ENCODE data around the gene RAB11FIP2. TPM values are rescaled to one million over a fixed set of nuclear protein-coding genes. Genes with fewer than 3 reads are reported as not detected.

Gene RAB11FIP2
- total RNA-seq, 2 experiments from 2014 or later = 9.7 to 12.5 TPM

- Mint-ChIP-seq H3K27me3 (no peaks in the 10 kb centered on the region), H3K36me3 (ENCODE audit: low read depth) (peaks cover 43% of the 10 kb centered on the region), H3K9me3 (ENCODE audit: low read depth) (no peaks in the 10 kb centered on the region), H3K4me3 (no peak overlapping the region), H3K4me1 (peaks cover 9% of the 10 kb centered on the region), H3K27ac (peak overlapping the region; percentile 83)
- intact Hi-C loops (cut with DNase I, micrococcal nuclease) = loop anchor here in 1 of 2 experiments (2.0 kb wide), 1 partner anchor 44 kb away; the partner anchor contains the start of gene RAB11FIP2
- POLR2A ChIA-PET = no interaction called here
- DNase-seq (peak; percentile 55), ATAC-seq (peak; percentile 97)
- CTCF ChIA-PET = no interaction called here
Observed at GRCh38 chr10:118002581-118002980, 44.2 kb downstream of the RAB11FIP2 start.

GRCh38 chr10:117997673-117998072, 49.1 kb downstream of the RAB11FIP2 start:
- Mint-ChIP-seq H3K36me3 (ENCODE audit: low read depth) (peaks cover 30% of the 10 kb centered on the region), H3K9me3 (ENCODE audit: low read depth) (no peaks in the 10 kb centered on the region), H3K27ac (no peak overlapping the region), H3K27me3 (no peaks in the 10 kb centered on the region), H3K4me1 (peaks cover 5% of the 10 kb centered on the region), H3K4me3 (no peak overlapping the region)
- ChIA-PET POLR2A (no interaction called here), CTCF (no interaction called here)
- DNase-seq (no peak), ATAC-seq (no peak)
- intact Hi-C loops (cut with DNase I, micrococcal nuclease) = no loop called here

- ATAC-seq = no peak
- ChIA-PET CTCF (no interaction called here), POLR2A (no interaction called here)
- H3K27me3 Mint-ChIP-seq = no peaks in the 10 kb centered on the region
- no peak for DNase-seq
- intact Hi-C loops (cut with DNase I, micrococcal nuclease) = no loop called here
- H3K4me3 Mint-ChIP-seq = no peak overlapping the region
- H3K27ac Mint-ChIP-seq = no peak overlapping the region
- H3K9me3 Mint-ChIP-seq (ENCODE audit: low read depth) = no peaks in the 10 kb centered on the region
- H3K4me1 Mint-ChIP-seq = no peaks in the 10 kb centered on the region
- peaks cover 27% of the 10 kb centered on the region for H3K36me3 Mint-ChIP-seq (ENCODE audit: low read depth)
Observed at GRCh38 chr10:117996709-117997108, 50.0 kb downstream of the RAB11FIP2 start.

GRCh38 chr10:117994771-117995170, 52.0 kb downstream of the RAB11FIP2 start:
- no peak for ATAC-seq

GRCh38 chr10:117993166-117993565, 53.6 kb downstream of the RAB11FIP2 start:
- intact Hi-C loops (cut with DNase I, micrococcal nuclease) = no loop called here
- Mint-ChIP-seq H3K4me3 (no peak overlapping the region), H3K27me3 (no peaks in the 10 kb centered on the region), H3K36me3 (ENCODE audit: low read depth) (peaks cover 9% of the 10 kb centered on the region), H3K4me1 (no peaks in the 10 kb centered on the region), H3K9me3 (ENCODE audit: low read depth) (peaks cover 1% of the 10 kb centered on the region), H3K27ac (no peak overlapping the region)
- ATAC-seq (no peak), DNase-seq (no peak)
- ChIA-PET POLR2A (no interaction called here), CTCF (no interaction called here)

More at GRCh38 chr10:117994771-117995170, 52.0 kb downstream of the RAB11FIP2 start:
- peaks cover 18% of the 10 kb centered on the region for H3K36me3 Mint-ChIP-seq (ENCODE audit: low read depth)
- H3K4me1 Mint-ChIP-seq = no peaks in the 10 kb centered on the region
- no peaks in the 10 kb centered on the region for H3K9me3 Mint-ChIP-seq (ENCODE audit: low read depth)
- H3K27me3 Mint-ChIP-seq = no peaks in the 10 kb centered on the region
- intact Hi-C loops (cut with DNase I, micrococcal nuclease) = no loop called here
- ChIA-PET POLR2A (no interaction called here), CTCF (no interaction called here)
- H3K27ac Mint-ChIP-seq = no peak overlapping the region
- H3K4me3 Mint-ChIP-seq = no peak overlapping the region
- DNase-seq = no peak

- CTCF ChIA-PET = no interaction called here
Observed at GRCh38 chr10:117991701-117992100, 55.0 kb downstream of the RAB11FIP2 start.

GRCh38 chr10:117989962-117990361, 56.8 kb downstream of the RAB11FIP2 start:
- Mint-ChIP-seq H3K9me3 (ENCODE audit: low read depth) (peaks cover 18% of the 10 kb centered on the region), H3K4me1 (no peaks in the 10 kb centered on the region), H3K4me3 (no peak overlapping the region), H3K27ac (no peak overlapping the region), H3K27me3 (no peaks in the 10 kb centered on the region), H3K36me3 (ENCODE audit: low read depth) (peaks cover 2% of the 10 kb centered on the region)
- intact Hi-C loops (cut with DNase I, micrococcal nuclease) = no loop called here
- POLR2A ChIA-PET = no interaction called here
- DNase-seq = no peak
- CTCF ChIA-PET = no interaction called here
- ATAC-seq = no peak

More at GRCh38 chr10:117991701-117992100, 55.0 kb downstream of the RAB11FIP2 start:
- Mint-ChIP-seq H3K4me1 (no peaks in the 10 kb centered on the region), H3K4me3 (no peak overlapping the region), H3K9me3 (ENCODE audit: low read depth) (peaks cover 9% of the 10 kb centered on the region), H3K27ac (no peak overlapping the region), H3K36me3 (ENCODE audit: low read depth) (peaks cover 4% of the 10 kb centered on the region), H3K27me3 (no peaks in the 10 kb centered on the region)
- ATAC-seq (no peak), DNase-seq (no peak)
- intact Hi-C loops (cut with DNase I, micrococcal nuclease) = no loop called here
- POLR2A ChIA-PET = no interaction called here

GRCh38 chr10:117988814-117989213, 57.9 kb downstream of the RAB11FIP2 start:
- peaks cover 3% of the 10 kb centered on the region for H3K27me3 Mint-ChIP-seq
- ATAC-seq (no peak), DNase-seq (no peak)
- H3K4me1 Mint-ChIP-seq = no peaks in the 10 kb centered on the region
- no peaks in the 10 kb centered on the region for H3K36me3 Mint-ChIP-seq (ENCODE audit: low read depth)
- CTCF ChIA-PET = no interaction called here
- no peak overlapping the region for H3K27ac Mint-ChIP-seq
- no peak overlapping the region for H3K4me3 Mint-ChIP-seq
- H3K9me3 Mint-ChIP-seq (ENCODE audit: low read depth) = peaks cover 18% of the 10 kb centered on the region
- intact Hi-C loops (cut with DNase I, micrococcal nuclease) = no loop called here
- POLR2A ChIA-PET = no interaction called here

- H3K27ac Mint-ChIP-seq = no peak overlapping the region
- peaks cover 18% of the 10 kb centered on the region for H3K9me3 Mint-ChIP-seq (ENCODE audit: low read depth)
- intact Hi-C loops (cut with DNase I, micrococcal nuclease) = no loop called here
- no peak for DNase-seq
- no peak overlapping the region for H3K4me3 Mint-ChIP-seq
- H3K27me3 Mint-ChIP-seq = peaks cover 4% of the 10 kb centered on the region
- no peak for ATAC-seq
- POLR2A ChIA-PET = no interaction called here
- CTCF ChIA-PET = no interaction called here
- H3K4me1 Mint-ChIP-seq = no peaks in the 10 kb centered on the region
- no peaks in the 10 kb centered on the region for H3K36me3 Mint-ChIP-seq (ENCODE audit: low read depth)
Observed at GRCh38 chr10:117987244-117987909, 59.4 kb downstream of the RAB11FIP2 start.

- intact Hi-C loops (cut with DNase I, micrococcal nuclease) = no loop called here
- DNase-seq (no peak), ATAC-seq (no peak)
- no peak overlapping the region for H3K4me3 Mint-ChIP-seq
- ChIA-PET POLR2A (no interaction called here), CTCF (interaction anchor here (0.6 kb wide), 1 partner anchor 835 kb away, joined by 3 read pairs; no protein-coding TSS in a partner anchor)
- H3K36me3 Mint-ChIP-seq (ENCODE audit: low read depth) = no peaks in the 10 kb centered on the region
- peaks cover 18% of the 10 kb centered on the region for H3K9me3 Mint-ChIP-seq (ENCODE audit: low read depth)
- H3K27ac Mint-ChIP-seq = no peak overlapping the region
- no peaks in the 10 kb centered on the region for H3K4me1 Mint-ChIP-seq
- H3K27me3 Mint-ChIP-seq = peaks cover 6% of the 10 kb centered on the region
Observed at GRCh38 chr10:117983961-117984360, 62.8 kb downstream of the RAB11FIP2 start.

- CTCF ChIA-PET = no interaction called here
Observed at GRCh38 chr10:117980755-117981702, 65.7 kb downstream of the RAB11FIP2 start.

GRCh38 chr10:117980216-117980615, 66.5 kb downstream of the RAB11FIP2 start:
- H3K9me3 Mint-ChIP-seq (ENCODE audit: low read depth) = peaks cover 4% of the 10 kb centered on the region
- peaks cover 16% of the 10 kb centered on the region for H3K27me3 Mint-ChIP-seq
- no peak overlapping the region for H3K4me3 Mint-ChIP-seq
- intact Hi-C loops (cut with DNase I, micrococcal nuclease) = no loop called here
- DNase-seq (no peak), ATAC-seq (no peak)
- no peak overlapping the region for H3K27ac Mint-ChIP-seq
- H3K36me3 Mint-ChIP-seq (ENCODE audit: low read depth) = no peaks in the 10 kb centered on the region
- POLR2A ChIA-PET = no interaction called here
- CTCF ChIA-PET = no interaction called here
- H3K4me1 Mint-ChIP-seq = no peaks in the 10 kb centered on the region

More at GRCh38 chr10:117980755-117981702, 65.7 kb downstream of the RAB11FIP2 start:
- POLR2A ChIA-PET = no interaction called here
- no peak overlapping the region for H3K27ac Mint-ChIP-seq
- DNase-seq = no peak
- H3K4me3 Mint-ChIP-seq = no peak overlapping the region
- H3K4me1 Mint-ChIP-seq = no peaks in the 10 kb centered on the region
- intact Hi-C loops (cut with DNase I, micrococcal nuclease) = no loop called here
- ATAC-seq = no peak
- peaks cover 15% of the 10 kb centered on the region for H3K27me3 Mint-ChIP-seq
- no peaks in the 10 kb centered on the region for H3K36me3 Mint-ChIP-seq (ENCODE audit: low read depth)
- H3K9me3 Mint-ChIP-seq (ENCODE audit: low read depth) = peaks cover 4% of the 10 kb centered on the region

Measured in activated CD4-positive, alpha-beta T cell treated with anti-CD3 and anti-CD28 coated beads for 36 hours (primary cell).